GM18870 (cell line): ENCODE results near the gene ZNF778.
"Not testable (repeated sequence)": the region's sequence is repeated elsewhere in the genome, so short reads cannot be mapped to it uniquely, and the experiment has no call there.

Experiments used
- ATAC-seq: cut with Tn5 transposase; IDR thresholded peaks from one replicate; pipeline ENCODE4 v1.9.1; 2021; ENCODE audit warnings: moderate library complexity; ENCODE audit not compliant: unreplicated experiment

The ZNF778 gene

GRCh38 chr16:89210904-89211515 lies 6.5 kb upstream of the ZNF778 start:
- ATAC-seq, result no peak

- no peak for ATAC-seq
Observed at GRCh38 chr16:89216315-89217137, 977 bp upstream of the ZNF778 start.

GRCh38 chr16:89217138-89217387 lies 440 bp upstream of the ZNF778 start:
- ATAC-seq, result no peak

- no peak for ATAC-seq
Observed at GRCh38 chr16:89219365-89219764, 1.9 kb downstream of the ZNF778 start.

GRCh38 chr16:89221604-89222003 lies 4.1 kb downstream of the ZNF778 start:
- no peak for ATAC-seq

- ATAC-seq, result no peak
Observed at GRCh38 chr16:89222931-89223330, 5.4 kb downstream of the ZNF778 start.

- no peak for ATAC-seq
Observed at GRCh38 chr16:89224665-89225064, 7.2 kb downstream of the ZNF778 start.

- ATAC-seq, result no peak
Observed at GRCh38 chr16:89230255-89230654, 12.8 kb downstream of the ZNF778 start.

- ATAC-seq, result no peak
Observed at GRCh38 chr16:89232107-89232506, 14.6 kb downstream of the ZNF778 start.

GRCh38 chr16:89233678-89234490 lies 16.4 kb downstream of the ZNF778 start:
- no peak for ATAC-seq

GRCh38 chr16:89237733-89238132 lies 20.2 kb downstream of the ZNF778 start:
- ATAC-seq, result no peak

- ATAC-seq, result no peak
Observed at GRCh38 chr16:89241187-89242007, 23.9 kb downstream of the ZNF778 start.

GRCh38 chr16:89242795-89243200 lies 25.3 kb downstream of the ZNF778 start:
- no peak for ATAC-seq

- no peak for ATAC-seq
Observed at GRCh38 chr16:89243664-89244063, 26.2 kb downstream of the ZNF778 start.

GRCh38 chr16:89244264-89244663 lies 26.8 kb downstream of the ZNF778 start:
- ATAC-seq, result not testable (repeated sequence)

GRCh38 chr16:89244754-89245153 lies 27.3 kb downstream of the ZNF778 start:
- no peak for ATAC-seq

GRCh38 chr16:89246383-89246902 lies 28.9 kb downstream of the ZNF778 start:
- ATAC-seq, result no peak

- ATAC-seq, result no peak
Observed at GRCh38 chr16:89246903-89247733, 29.6 kb downstream of the ZNF778 start.

GRCh38 chr16:89247734-89248075 lies 30.2 kb downstream of the ZNF778 start:
- ATAC-seq, result not testable (repeated sequence)
